Measurements from ENCODE around the gene HSD17B11. TPM values are rescaled to one million over a fixed set of nuclear protein-coding genes. Genes with fewer than 3 reads are reported as not detected.
A peak's percentile ranks its signal among the peaks of the same experiment; 100 is the strongest.
"Not testable (repeated sequence)": the region's sequence is repeated elsewhere in the genome, so short reads cannot be mapped to it uniquely, and the experiment has no call there.

The HSD17B11 gene
- total RNA-seq, 4 donors from 2014 or later, result 15.3 to 34.9 (median 19.2) TPM

- in situ Hi-C loops (cut with MboI; ENCODE audit: low sequenced_read_pairs in 4 of 4) (no loop called here), intact Hi-C loops (cut with DNase I; ENCODE audit: low total_unique reads) (no loop called here)
- no peak for ATAC-seq
These were observed 73.5 kb downstream of the HSD17B11 start for GRCh38 chr4:87317527-87317926.

GRCh38 chr4:87316961-87317360 lies 74.0 kb downstream of the HSD17B11 start:
- in situ Hi-C loops (cut with MboI; ENCODE audit: low sequenced_read_pairs in 4 of 4), result no loop called here
- intact Hi-C loops (cut with DNase I; ENCODE audit: low total_unique reads), result no loop called here
- no peak for ATAC-seq

More at GRCh38 chr4:87317527-87317926, 73.5 kb downstream of the HSD17B11 start:
- TF ChIP-seq CTCF (IDR thresholded peaks at IDR 0.05 in 4 of 5, conservative IDR thresholded peaks at IDR 0.05 in 1 of 5), result no peak
- no peak for TF ChIP-seq POLR2A (IDR thresholded peaks at IDR 0.05)
- H3K27ac ChIP-seq, result no peak overlapping the region
- H3K36me3 ChIP-seq, result no peaks in the 10 kb centered on the region
- no peak overlapping the region for H3K4me3 ChIP-seq
- H3K27me3 ChIP-seq, result no peaks in the 10 kb centered on the region
- DNase-seq, result no peak
- H3K4me1 ChIP-seq, result peaks cover 4 to 5% of the 10 kb centered on the region in 2 donors
- no peaks in the 10 kb centered on the region for H3K9me3 ChIP-seq

GRCh38 chr4:87315000-87315399 lies 76.0 kb downstream of the HSD17B11 start:
- intact Hi-C loops (cut with DNase I; ENCODE audit: low total_unique reads); H3K27me3 ChIP-seq; in situ Hi-C loops (cut with MboI; ENCODE audit: low sequenced_read_pairs in 4 of 4); H3K4me1 ChIP-seq; ATAC-seq; DNase-seq; H3K36me3 ChIP-seq; H3K4me3 ChIP-seq; H3K9me3 ChIP-seq: not testable (repeated sequence)
- peak overlapping the region in 3 of 4 donors; percentile 32 to 51 (median 32) for H3K27ac ChIP-seq

More at GRCh38 chr4:87316961-87317360, 74.0 kb downstream of the HSD17B11 start:
- H3K27ac ChIP-seq, result no peak overlapping the region
- H3K27me3 ChIP-seq, result no peaks in the 10 kb centered on the region
- H3K4me3 ChIP-seq, result no peak overlapping the region
- H3K9me3 ChIP-seq, result no peaks in the 10 kb centered on the region
- H3K36me3 ChIP-seq, result no peaks in the 10 kb centered on the region
- DNase-seq, result no peak
- peaks cover 4 to 5% of the 10 kb centered on the region in 2 donors for H3K4me1 ChIP-seq
- no peak for TF ChIP-seq POLR2A (IDR thresholded peaks at IDR 0.05)
- no peak for TF ChIP-seq CTCF (IDR thresholded peaks at IDR 0.05 in 4 of 5, conservative IDR thresholded peaks at IDR 0.05 in 1 of 5)

GRCh38 chr4:87313756-87314155 lies 77.2 kb downstream of the HSD17B11 start:
- TF ChIP-seq POLR2A (IDR thresholded peaks at IDR 0.05) (no peak), CTCF (IDR thresholded peaks at IDR 0.05 in 4 of 5, conservative IDR thresholded peaks at IDR 0.05 in 1 of 5) (no peak)
- DNase-seq, result no peak
- in situ Hi-C loops (cut with MboI; ENCODE audit: low sequenced_read_pairs in 4 of 4) (no loop called here), intact Hi-C loops (cut with DNase I; ENCODE audit: low total_unique reads) (no loop called here)
- no peaks in the 10 kb centered on the region for H3K27me3 ChIP-seq
- H3K4me3 ChIP-seq, result no peak overlapping the region
- no peaks in the 10 kb centered on the region for H3K9me3 ChIP-seq
- no peak for ATAC-seq
- peaks cover 4 to 5% of the 10 kb centered on the region in 2 donors for H3K4me1 ChIP-seq
- no peaks in the 10 kb centered on the region for H3K36me3 ChIP-seq
- peak overlapping the region in 1 of 4 donors; percentile 51 for H3K27ac ChIP-seq

GRCh38 chr4:87311684-87312083 lies 79.3 kb downstream of the HSD17B11 start:
- no peak for DNase-seq
- Histone ChIP-seq H3K9me3 (no peaks in the 10 kb centered on the region), H3K4me3 (no peak overlapping the region), H3K27me3 (no peaks in the 10 kb centered on the region), H3K27ac (no peak overlapping the region), H3K36me3 (no peaks in the 10 kb centered on the region), H3K4me1 (peaks cover 4 to 5% of the 10 kb centered on the region in 2 donors)
- ATAC-seq, result no peak
- in situ Hi-C loops (cut with MboI; ENCODE audit: low sequenced_read_pairs in 4 of 4) (no loop called here), intact Hi-C loops (cut with DNase I; ENCODE audit: low total_unique reads) (no loop called here)
- TF ChIP-seq CTCF (IDR thresholded peaks at IDR 0.05 in 4 of 5, conservative IDR thresholded peaks at IDR 0.05 in 1 of 5) (no peak), POLR2A (IDR thresholded peaks at IDR 0.05) (no peak)

Measured in gastrocnemius medialis (tissue), 4 donors.